Renal cortical epithelial cell (primary cell): ENCODE measurements around the gene CCDC167. TPM values are rescaled to one million over a fixed set of nuclear protein-coding genes. Genes with fewer than 3 reads are reported as not detected.

Experiments used
- DNase-seq: peaks from one replicate; pipeline ENCODE4 v3.0.0-alpha.2; 2011; ENCODE audit warnings: low read depth
- total RNA-seq: library from RNA; depleted of rRNA; stranded (reverse); fragments of >200 nt; gene quantifications from 2 replicates; pipeline ENCODE4 v1.2.3, GENCODE V29; 2014

CCDC167 gene
- total RNA-seq, result 21.1 and 46.5 TPM in 2 replicates

- peak; percentile 92 for DNase-seq
These were observed at the start of gene CCDC167 for GRCh38 chr6:37499433-37500293. TSS of gene CCDC167 (minus strand) at chr6:37499893. CDS start at chr6:37499863, 30 bp downstream.

DNA sequence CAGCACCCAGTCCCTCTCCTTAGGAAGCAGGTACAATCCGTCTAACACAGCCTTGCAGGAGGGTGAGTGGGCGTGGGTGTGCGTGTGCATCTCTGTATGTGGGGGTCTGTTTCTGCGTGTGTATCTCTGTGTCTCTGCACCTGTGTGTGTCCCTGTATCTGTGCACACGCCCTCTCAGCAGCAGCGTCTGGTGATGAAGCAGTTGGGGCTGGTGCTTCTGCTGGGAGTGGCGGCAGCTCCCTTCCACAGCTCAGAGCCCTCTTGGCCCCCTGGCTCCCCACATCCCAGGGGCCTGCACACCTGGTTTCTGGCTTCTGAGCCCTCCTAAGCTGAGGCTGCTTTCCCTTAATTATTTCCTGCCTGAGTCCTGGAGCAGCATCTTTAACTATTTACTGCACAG lies 49.5 kb upstream of the CCDC167 start:
- DNase-seq, result no peak

DNA sequence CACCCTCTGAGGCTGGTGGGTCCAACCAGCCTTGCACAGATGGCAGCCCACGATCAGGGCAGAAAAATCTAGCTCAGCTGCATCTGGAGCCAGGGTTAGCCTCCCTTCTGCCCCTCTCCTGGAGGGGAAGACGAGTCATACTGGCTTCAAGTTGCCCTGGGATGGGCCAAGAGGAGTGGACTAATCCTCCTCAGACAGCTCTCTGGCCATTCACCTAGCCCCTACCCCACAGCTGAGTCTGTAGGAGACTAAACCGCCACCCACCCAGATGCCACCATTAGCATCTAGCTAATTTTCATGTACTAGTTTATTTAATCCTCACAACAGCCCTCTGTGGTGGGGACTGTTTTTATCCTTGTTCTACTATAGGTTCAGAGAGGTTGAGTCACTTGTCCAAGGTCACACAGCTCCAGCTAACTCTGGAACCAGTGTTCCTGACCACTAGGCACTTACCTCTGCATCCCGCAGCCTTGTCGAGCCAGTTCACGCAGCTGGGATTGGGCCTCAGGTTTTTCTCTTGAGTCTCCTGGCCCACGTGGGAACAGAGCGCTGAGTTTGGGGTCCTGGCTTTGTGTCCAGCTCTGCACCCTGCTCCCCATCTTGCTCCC lies 48.5 kb upstream of the CCDC167 start:
- no peak for DNase-seq

GRCh38 chr6:37547564-37548061 lies 47.9 kb upstream of the CCDC167 start:
- DNase-seq, result peak; percentile 88

DNA sequence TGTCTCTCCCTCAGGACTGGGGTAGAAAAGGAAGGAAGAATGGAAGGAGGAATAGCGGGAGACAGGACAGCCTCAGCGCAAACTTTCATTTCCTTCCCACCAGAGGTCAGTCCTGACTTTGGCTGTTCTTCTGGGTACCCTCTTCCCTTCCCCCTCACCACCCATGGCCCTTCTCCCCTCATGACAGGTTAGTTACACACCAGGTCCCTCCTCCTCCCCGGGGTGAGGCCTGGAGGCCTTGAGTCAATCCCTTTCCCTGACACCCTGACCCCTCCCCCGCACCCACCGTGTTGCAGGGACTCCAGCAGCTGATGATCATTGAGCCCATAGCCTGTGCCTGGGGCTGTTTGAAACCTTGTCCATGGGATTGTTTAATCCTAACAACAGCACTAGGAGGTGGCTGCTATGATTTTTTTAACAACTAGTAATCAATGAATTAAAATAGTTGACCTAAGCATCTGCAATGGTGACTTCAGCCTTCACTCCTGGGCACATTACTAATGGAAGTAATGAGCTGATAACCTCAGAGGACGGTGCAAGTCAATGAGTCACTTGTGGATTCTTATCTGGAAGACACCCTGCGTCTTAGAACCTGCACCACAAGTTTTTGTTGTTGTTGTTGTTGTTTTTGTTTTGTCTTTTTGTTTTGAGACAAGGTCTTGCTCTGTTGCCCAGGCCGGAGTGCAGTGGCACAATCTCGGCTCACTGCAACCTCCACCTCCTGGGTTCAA lies 46.6 kb upstream of the CCDC167 start:
- DNase-seq, result peak; percentile 21

GRCh38 chr6:37544530-37544929 lies 44.8 kb upstream of the CCDC167 start:
- DNase-seq, result no peak

DNA sequence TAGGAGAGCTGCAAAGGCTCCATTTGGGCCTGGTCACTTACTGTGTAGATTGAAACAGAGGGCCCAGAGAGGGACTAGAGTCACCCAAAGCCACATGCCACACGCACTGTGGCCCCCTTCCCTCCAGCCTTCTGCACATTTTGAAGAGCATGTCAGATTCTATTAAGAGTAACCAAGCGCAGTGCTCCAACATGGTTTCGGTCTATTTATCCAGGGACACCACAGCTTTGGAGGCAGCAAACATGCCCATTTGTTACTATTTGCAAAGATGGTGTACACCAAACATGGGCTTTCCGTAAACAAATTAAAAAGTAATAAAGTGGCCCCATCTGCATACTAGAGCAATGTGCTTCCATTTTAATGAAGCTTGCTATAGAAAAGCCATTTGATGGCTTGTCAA lies 43.7 kb upstream of the CCDC167 start:
- no peak for DNase-seq

GRCh38 chr6:37541346-37541745 lies 41.7 kb upstream of the CCDC167 start:
- DNase-seq, result no peak

DNA sequence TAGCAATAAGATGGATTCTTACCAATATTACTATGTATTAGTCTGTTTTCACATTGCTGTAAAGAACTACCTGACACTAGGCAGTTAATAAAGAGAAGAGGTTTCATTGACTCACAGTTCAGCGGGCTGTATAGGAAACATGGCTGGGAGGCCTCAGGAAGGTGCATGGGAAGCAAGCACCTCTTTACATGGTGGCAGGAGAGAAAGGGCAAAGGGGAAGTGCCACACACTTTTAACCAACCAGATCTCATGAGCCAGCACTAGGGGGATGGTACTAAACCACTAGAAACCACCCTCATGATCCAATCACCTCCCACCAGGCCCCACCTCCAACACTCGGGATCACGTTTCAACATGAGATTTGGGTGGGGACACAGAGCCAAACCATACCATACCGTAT lies 40.7 kb upstream of the CCDC167 start:
- DNase-seq, result no peak

DNA sequence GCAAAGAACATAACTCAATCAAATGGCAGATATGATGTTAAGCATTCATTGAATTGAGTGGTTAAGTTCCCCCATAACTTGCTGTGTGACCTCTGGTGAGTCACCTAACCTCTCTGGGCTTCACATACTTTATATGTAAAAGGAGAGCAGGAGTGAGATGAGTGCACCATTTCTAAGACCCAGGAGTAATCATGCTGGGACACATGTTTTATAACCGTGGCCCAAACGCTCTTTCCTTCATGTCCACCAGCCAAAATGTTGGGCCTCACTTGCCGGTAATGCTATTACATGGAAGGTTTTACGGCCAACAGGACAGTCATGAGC lies 40.3 kb upstream of the CCDC167 start:
- DNase-seq, result no peak

- no peak for DNase-seq
These were observed 39.7 kb upstream of the CCDC167 start for GRCh38 chr6:37539171-37540028.

DNA sequence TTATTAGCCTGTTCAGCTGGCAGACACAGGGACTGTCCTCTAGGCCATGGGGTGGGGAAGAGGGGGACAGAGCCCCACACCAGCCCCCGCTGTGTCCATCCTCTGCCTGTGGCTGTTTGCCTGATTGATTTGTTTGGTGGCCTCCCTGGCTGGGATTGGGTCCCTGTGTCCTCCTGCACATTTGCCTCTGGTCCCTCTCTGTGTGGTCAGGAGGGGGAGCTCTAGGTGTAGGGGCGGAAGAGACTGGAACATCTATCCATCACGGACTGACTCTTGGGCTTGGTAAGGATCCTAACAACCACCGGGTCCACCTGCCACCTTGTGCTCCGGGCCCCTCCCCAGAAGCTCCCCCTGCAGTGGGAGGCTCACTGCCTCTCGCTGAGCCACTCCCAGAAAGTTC lies 38.4 kb upstream of the CCDC167 start:
- no peak for DNase-seq

DNA sequence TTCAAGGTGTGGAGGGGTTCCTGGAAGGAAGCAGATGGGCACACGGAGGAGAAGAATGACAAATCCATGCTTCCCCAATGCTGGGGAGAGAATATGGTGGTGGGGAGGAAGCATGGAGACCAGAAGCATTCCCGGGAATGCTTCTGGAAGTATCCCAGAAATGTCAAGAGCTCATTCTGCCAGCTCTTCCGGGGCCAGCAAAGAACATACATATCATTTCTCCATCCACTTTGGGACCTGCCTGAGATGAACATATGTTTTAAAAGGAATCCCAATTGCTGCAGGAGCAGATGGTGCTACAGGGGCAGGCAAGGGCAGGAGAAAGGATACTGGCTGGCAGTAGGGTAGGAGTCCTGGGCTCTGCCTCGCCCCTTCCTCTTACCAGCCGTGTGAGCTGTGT lies 37.9 kb upstream of the CCDC167 start:
- DNase-seq, result no peak

DNA sequence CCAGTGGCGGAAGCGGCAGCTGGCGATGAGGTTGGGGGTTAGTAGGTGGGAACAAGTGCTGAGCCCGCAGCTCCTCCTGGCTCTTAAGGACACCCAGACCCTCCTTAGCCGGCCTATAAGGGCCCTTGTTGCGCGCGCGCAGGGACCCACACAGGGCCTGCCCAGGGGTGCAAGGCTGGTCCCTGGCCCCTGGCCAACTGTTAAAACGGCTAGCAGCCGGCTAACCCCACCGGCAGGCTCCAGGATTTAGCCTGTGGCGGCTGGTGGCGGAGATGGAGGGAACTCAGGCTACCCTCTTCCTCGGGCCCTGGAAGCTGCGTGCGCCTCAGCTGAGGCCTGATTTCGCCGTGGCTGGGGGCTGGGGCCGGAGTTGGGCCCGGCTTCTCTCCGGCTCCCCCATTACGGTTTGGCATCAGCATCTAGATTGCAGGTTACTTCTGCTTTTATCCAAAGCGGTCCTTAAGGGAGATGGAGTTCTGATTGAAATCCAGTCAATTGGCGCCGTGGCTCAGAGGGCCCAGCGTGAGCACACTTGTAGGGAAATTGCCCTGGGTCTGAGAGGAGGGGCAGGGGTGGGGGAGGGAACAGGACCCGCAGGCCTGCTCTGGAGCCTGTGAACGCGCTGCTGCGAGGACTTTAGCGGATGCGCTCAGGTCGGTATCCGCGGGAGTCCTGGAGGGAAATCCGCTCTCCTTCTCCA lies 36.9 kb upstream of the CCDC167 start:
- no peak for DNase-seq

DNA sequence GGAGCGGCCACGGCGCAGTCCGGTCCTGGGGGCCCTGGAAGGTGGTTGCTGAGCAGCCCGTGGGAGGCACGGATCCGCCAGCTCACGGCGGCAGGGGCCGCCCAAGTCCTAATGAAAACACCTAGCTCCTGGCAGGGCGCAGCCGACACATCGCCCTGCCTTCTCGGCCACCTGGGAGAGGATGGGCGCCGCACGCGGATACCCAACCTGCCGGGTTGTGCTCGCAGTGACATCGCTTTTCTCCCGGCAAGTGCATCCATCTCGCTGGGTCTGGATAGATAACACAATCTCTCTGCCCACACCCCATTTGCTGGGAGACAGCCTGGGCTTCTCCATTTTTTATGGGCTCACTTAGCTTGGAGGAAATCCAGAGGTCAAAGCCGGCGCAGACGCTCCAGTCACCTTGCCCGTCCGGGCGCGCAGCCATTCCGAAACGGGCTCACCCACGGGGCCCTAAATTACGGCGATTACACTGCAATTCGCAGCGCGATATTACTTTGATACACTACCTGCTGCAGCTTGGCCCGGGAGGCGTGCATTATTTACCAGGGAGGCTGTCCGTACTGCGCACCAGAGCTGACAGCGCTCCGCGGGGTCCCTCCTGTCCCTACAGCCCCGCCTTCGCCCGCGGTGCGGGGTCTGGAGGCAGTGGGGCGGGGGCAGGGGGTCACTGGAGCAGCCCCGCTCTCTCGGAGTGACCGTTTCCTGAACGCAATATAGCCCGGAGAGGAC lies 36.2 kb upstream of the CCDC167 start:
- DNase-seq, result no peak

- no peak for DNase-seq
These were observed 35.7 kb upstream of the CCDC167 start for GRCh38 chr6:37535428-37535758.

GRCh38 chr6:37534893-37535292 lies 35.2 kb upstream of the CCDC167 start:
- no peak for DNase-seq

- DNase-seq, result no peak
These were observed 32.4 kb upstream of the CCDC167 start for GRCh38 chr6:37532122-37532521.

- DNase-seq, result no peak
These were observed 31.8 kb upstream of the CCDC167 start for GRCh38 chr6:37531437-37532036.

- no peak for DNase-seq
These were observed 31.3 kb upstream of the CCDC167 start for GRCh38 chr6:37531026-37531425.
